Epithelial cell of proximal tubule (primary cell): ENCODE data around the gene ITPK1. TPM values are rescaled to one million over a fixed set of nuclear protein-coding genes. Genes with fewer than 3 reads are reported as not detected.

Source experiments
- DNase-seq: peaks from one replicate; pipeline ENCODE4 v3.0.0-alpha.2; 2011; ENCODE audit warnings: low read depth
- H3K4me3 ChIP-seq: 2 replicates; pipeline ENCODE4 v1.5.1; 2011; ENCODE audit warnings: low read depth, mild to moderate bottlenecking, low read length
- total RNA-seq: library from RNA; depleted of rRNA; stranded (reverse); fragments of >200 nt; gene quantifications from 2 replicates; pipeline ENCODE4 v1.2.3, GENCODE V29; 2015
- TF ChIP-seq, protein P1 (sequence below): conservative IDR thresholded peaks from 2 replicates; pipeline ENCODE4 v1.5.1; 2012; ENCODE audit warnings: low read depth, mild to moderate bottlenecking, low read length

Gene ITPK1
- total RNA-seq, 1 donor from 2014 or later, result 22.7 TPM

DNA sequence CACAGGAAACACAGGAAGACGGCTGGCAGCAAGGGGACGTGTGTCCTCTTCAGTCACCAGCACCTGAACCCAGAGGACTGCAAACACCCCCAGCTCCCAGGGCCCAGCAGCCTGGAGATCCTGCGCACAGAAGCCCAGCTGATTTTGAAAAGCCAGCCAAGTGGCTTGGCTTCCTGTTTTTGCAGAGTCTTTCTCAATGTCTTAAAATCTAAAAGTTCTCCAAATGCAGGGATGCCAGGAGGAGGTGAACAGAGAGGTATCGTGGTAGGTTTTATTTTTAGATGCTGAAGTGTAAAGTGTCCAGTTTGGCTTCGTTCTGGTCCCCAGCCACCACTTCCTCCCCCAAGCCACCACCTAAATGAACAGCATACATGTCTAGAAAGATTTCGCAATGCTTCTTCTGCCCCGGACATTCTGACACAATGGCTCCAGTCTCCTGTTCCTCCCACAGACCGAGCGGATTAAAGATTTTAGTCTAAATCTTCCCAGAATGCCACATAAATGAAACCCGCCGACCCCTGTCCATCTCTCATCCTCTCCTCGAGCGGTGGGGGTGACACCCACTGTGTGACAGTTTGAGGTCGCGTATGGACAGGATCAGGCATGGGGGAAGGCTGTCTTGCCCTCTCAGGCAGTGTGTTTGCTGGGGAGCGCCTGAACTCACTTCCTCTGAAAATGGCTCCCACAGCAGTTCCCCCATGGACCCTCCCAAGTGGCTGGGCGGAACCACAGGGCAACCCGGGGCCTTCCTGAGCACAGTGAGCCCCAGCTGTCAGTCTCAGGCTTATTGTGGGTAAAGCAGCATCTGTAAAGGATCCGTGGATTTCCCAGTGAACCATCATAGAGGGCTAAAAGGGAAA lies 41.6 kb downstream of the ITPK1 start:
- DNase-seq, result no peak
- TF ChIP-seq, protein P1, sequence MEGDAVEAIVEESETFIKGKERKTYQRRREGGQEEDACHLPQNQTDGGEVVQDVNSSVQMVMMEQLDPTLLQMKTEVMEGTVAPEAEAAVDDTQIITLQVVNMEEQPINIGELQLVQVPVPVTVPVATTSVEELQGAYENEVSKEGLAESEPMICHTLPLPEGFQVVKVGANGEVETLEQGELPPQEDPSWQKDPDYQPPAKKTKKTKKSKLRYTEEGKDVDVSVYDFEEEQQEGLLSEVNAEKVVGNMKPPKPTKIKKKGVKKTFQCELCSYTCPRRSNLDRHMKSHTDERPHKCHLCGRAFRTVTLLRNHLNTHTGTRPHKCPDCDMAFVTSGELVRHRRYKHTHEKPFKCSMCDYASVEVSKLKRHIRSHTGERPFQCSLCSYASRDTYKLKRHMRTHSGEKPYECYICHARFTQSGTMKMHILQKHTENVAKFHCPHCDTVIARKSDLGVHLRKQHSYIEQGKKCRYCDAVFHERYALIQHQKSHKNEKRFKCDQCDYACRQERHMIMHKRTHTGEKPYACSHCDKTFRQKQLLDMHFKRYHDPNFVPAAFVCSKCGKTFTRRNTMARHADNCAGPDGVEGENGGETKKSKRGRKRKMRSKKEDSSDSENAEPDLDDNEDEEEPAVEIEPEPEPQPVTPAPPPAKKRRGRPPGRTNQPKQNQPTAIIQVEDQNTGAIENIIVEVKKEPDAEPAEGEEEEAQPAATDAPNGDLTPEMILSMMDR, result no peak
- no peak overlapping the region for H3K4me3 ChIP-seq

DNA sequence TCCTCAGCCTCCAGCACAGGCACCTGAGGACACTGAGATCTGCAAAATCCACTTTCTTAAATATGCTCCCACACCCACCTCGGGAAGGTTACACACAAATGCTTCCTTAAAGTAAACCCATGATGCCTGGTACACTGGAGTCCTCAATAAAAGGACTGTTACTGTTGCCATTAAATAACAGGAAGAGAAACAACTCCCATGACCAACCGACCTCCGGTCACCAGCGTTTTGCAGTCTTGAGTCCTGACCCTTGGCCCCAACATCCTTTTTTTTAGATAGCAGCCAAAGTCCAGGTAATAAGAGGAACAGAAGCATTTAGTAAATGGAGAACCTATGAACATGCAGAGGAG lies 42.4 kb downstream of the ITPK1 start:
- DNase-seq, result no peak
- no peak overlapping the region for H3K4me3 ChIP-seq
- TF ChIP-seq, protein P1, result no peak

DNA sequence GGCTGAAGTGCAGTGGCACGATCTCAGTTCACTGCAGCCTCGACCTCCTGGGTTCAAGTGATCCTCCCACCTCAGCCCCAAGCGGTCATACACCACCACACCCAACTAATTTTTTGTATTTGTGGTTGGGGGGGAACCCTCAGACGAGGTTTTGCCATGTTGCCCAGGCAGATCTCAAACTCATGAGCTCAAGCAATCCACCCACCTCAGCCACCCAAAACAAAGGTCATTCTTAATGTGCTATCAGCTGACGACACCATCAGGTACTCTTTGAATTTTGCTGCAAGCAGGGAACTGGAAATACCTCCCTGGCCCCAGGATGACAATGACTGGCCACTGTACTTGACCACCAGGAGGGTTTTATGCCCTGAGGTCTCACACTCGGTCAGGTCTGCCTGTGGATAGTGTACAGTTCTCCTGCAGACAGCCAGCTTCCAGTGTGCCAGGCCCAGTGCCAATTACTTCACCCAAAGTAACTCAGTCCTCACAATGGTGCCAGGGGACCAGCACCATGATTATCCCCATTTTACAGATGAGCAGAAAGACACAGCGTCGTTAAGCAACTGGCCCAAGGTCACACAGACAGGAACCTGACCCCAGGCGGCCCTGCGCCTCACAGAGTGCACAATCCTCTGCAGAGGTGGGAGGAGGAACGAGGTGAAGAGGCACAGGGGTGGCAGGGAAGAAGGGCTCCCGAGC lies 42.9 kb downstream of the ITPK1 start:
- TF ChIP-seq, protein P1, result no peak
- no peak for DNase-seq
- no peak overlapping the region for H3K4me3 ChIP-seq

DNA sequence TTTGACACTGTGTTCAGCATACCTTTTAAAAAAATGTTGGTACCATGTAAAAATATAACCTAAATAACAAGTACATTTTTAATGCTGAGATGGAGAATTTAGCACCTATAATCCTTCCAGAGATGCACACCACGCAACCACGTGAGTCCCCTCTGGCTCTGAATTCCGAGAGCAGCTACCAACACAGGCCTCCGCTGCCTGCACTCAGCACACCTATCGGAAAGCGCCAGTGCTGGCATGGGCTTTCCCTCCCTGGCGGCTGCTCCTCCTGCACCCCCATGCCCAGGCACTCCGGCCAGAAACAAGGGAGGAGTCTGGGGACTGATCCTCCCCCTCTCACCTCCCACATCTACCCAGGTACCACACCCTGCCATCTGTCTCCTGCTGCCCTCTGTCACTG lies 47.0 kb downstream of the ITPK1 start:
- H3K4me3 ChIP-seq, result no peak overlapping the region
- no peak for DNase-seq
- TF ChIP-seq, protein P1, result no peak

DNA sequence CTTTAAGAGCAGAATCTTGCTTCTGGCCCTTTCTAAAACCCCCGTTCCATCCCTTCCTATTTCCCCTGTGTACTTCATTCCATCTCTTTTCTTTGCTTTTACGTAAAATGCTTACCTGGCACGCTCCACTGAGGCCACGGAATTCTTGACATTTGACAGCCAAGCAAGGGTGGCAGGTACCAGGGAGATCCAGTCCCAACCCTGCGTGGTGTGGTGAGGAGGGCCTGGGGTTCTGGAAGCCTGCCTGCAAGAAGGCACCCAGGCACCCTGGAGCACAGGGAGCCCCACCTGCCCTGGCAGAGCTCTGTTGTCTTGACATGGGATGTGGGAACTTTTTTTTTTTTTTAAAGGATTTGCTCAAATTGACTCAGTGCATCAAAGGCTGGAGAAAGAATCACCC lies 48.6 kb downstream of the ITPK1 start:
- DNase-seq, result no peak
- TF ChIP-seq, protein P1, result no peak
- H3K4me3 ChIP-seq, result no peak overlapping the region

DNA sequence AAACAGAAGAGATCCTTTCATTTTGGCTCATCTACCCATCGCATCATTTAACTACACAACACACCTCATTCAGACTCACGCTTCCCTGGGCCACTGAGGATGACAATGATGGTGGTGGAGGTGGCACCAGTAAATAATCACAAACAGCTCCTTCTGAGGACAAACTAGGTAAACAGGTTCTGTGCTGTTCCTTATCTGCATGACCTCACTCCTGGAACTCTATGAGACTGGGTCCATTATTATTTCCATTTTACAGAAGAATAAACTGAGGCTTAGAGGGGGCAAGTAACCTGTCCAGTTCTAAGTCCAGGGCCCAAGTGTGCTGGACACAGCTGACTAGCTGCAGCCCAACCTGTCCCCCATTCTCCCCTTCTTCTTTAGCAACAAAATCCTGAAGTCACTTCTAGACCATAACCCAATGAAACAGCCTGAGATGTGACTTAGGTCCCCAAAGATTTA lies 50.4 kb downstream of the ITPK1 start:
- TF ChIP-seq, protein P1, result no peak
- no peak overlapping the region for H3K4me3 ChIP-seq
- no peak for DNase-seq
